Loucy (cell line): ENCODE results near the gene CD4.

Experiments used
- EZH2phosphoT487 ChIP-seq: fragments of 200-600 bp; IDR thresholded peaks from 2 replicates; pipeline ENCODE4 v1.6.1; 2018; ENCODE audit warnings: antibody characterized with exemption, mild to moderate bottlenecking, moderate library complexity, borderline replicate concordance
- TF ChIP-seq, protein P1 (sequence below): fragments of 200-600 bp; sonication (generic); conservative IDR thresholded peaks from 2 replicates; pipeline ENCODE4 v1.5.1; 2014; ENCODE audit warnings: mild to moderate bottlenecking, antibody characterized with exemption, low read length

DNA sequence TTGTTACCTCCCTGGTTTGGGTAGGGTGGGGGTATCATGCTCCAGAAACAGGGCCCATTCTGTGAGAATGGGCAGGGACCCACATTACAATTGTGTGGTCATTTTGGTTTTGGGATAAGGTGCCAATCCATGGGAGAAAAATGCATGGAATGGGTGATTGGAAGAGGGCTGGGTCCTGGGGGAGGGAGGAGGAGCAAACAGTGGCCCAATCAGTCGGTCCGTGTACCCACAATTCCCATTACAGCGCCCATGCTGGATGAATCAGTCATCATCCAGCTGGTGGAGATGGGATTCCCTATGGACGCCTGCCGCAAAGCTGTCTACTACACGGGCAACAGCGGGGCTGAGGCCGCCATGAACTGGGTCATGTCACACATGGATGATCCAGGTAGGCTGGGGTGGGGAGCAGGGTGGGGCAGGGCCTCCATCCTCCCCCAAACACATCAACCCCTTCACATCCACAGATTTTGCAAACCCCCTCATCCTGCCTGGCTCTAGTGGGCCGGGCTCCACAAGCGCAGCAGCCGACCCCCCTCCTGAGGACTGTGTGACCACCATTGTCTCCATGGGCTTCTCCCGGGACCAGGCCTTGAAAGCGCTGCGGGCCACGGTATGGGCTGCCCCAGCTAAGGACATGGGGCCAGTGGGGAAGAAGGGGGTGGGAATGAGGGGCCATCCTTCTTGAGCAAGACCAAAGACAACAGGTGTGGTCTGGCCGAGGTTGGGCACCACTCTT is 74.4 kb downstream of the CD4 start:
- TF ChIP-seq, protein P1, sequence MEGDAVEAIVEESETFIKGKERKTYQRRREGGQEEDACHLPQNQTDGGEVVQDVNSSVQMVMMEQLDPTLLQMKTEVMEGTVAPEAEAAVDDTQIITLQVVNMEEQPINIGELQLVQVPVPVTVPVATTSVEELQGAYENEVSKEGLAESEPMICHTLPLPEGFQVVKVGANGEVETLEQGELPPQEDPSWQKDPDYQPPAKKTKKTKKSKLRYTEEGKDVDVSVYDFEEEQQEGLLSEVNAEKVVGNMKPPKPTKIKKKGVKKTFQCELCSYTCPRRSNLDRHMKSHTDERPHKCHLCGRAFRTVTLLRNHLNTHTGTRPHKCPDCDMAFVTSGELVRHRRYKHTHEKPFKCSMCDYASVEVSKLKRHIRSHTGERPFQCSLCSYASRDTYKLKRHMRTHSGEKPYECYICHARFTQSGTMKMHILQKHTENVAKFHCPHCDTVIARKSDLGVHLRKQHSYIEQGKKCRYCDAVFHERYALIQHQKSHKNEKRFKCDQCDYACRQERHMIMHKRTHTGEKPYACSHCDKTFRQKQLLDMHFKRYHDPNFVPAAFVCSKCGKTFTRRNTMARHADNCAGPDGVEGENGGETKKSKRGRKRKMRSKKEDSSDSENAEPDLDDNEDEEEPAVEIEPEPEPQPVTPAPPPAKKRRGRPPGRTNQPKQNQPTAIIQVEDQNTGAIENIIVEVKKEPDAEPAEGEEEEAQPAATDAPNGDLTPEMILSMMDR, result no peak
- no peak for TF ChIP-seq EZH2phosphoT487
